Measurements from ENCODE around the gene PYGO1.
"Not testable (repeated sequence)": the region's sequence is repeated elsewhere in the genome, so short reads cannot be mapped to it uniquely, and the experiment has no call there.

Gene PYGO1

GRCh38 chr15:55499151-55499550, 89.0 kb downstream of the PYGO1 start:
- DNase-seq: no peak

GRCh38 chr15:55498109-55498938, 89.8 kb downstream of the PYGO1 start:
- peak; percentile 77 to 84 for DNase-seq

- no peak for DNase-seq
These were observed 91.4 kb downstream of the PYGO1 start for GRCh38 chr15:55496716-55497115.

- DNase-seq: no peak
These were observed 93.2 kb downstream of the PYGO1 start for GRCh38 chr15:55494931-55495330.

- DNase-seq: not testable (repeated sequence)
These were observed 99.1 kb downstream of the PYGO1 start for GRCh38 chr15:55488952-55489600.
